ENCODE measurements around the gene ZNF236.
"Not testable (repeated sequence)": the region's sequence is repeated elsewhere in the genome, so short reads cannot be mapped to it uniquely, and the experiment has no call there.

ZNF236 gene

GRCh38 chr18:76914314-76914713 is 92.0 kb downstream of the ZNF236 start:
- no peak for DNase-seq

GRCh38 chr18:76914796-76915195 is 92.4 kb downstream of the ZNF236 start:
- no peak for DNase-seq

- no peak for DNase-seq
Observed at GRCh38 chr18:76915456-76915855, 93.1 kb downstream of the ZNF236 start.

- no peak for DNase-seq
Observed at GRCh38 chr18:76920974-76921373, 98.6 kb downstream of the ZNF236 start.

GRCh38 chr18:76922107-76922506 is 99.8 kb downstream of the ZNF236 start:
- DNase-seq = peak; percentile 34

- DNase-seq = no peak
Observed at GRCh38 chr18:76923485-76924085, 101.2 kb downstream of the ZNF236 start.

GRCh38 chr18:76925501-76925900 is 103.1 kb downstream of the ZNF236 start:
- DNase-seq = no peak

GRCh38 chr18:76927223-76927725 is 104.9 kb downstream of the ZNF236 start:
- DNase-seq = no peak

GRCh38 chr18:76928179-76928868 is 106.0 kb downstream of the ZNF236 start:
- no peak for DNase-seq

- DNase-seq = no peak
Observed at GRCh38 chr18:76931171-76931570, 108.8 kb downstream of the ZNF236 start.

GRCh38 chr18:76932026-76932819 is 109.9 kb downstream of the ZNF236 start:
- no peak for DNase-seq

- no peak for DNase-seq
Observed at GRCh38 chr18:76935722-76936337, 113.5 kb downstream of the ZNF236 start.

- DNase-seq = no peak
Observed at GRCh38 chr18:76936877-76937276, 114.5 kb downstream of the ZNF236 start.

- no peak for DNase-seq
Observed at GRCh38 chr18:76937597-76937996, 115.2 kb downstream of the ZNF236 start.

- no peak for DNase-seq
Observed at GRCh38 chr18:76938619-76939018, 116.3 kb downstream of the ZNF236 start.

- no peak for DNase-seq
Observed at GRCh38 chr18:76941284-76941683, 118.9 kb downstream of the ZNF236 start.

GRCh38 chr18:76943542-76944339 is 121.4 kb downstream of the ZNF236 start:
- no peak for DNase-seq

- DNase-seq = not testable (repeated sequence)
Observed at GRCh38 chr18:76944346-76944745, 122.0 kb downstream of the ZNF236 start.

GRCh38 chr18:76948345-76948744 is 126.0 kb downstream of the ZNF236 start:
- no peak for DNase-seq

- DNase-seq = no peak
Observed at GRCh38 chr18:76951456-76952247, 129.3 kb downstream of the ZNF236 start.

- no peak for DNase-seq
Observed at GRCh38 chr18:76952747-76953146, 130.4 kb downstream of the ZNF236 start.

GRCh38 chr18:76953156-76953555 is 130.8 kb downstream of the ZNF236 start:
- no peak for DNase-seq
